ENCODE data around the gene ZCCHC7. TPM values are rescaled to one million over a fixed set of nuclear protein-coding genes. Genes with fewer than 3 reads are reported as not detected.
"Not testable (repeated sequence)": the region's sequence is repeated elsewhere in the genome, so short reads cannot be mapped to it uniquely, and the experiment has no call there.

The ZCCHC7 gene
- total and polyA plus RNA-seq, 5 donors = 4.6 to 17.1 (median 13.8) TPM

GRCh38 chr9:37197158-37198038, 77.0 kb downstream of the ZCCHC7 start:
- intact Hi-C loops (cut with DNase I) = no loop called here

GRCh38 chr9:37198039-37198729, 77.8 kb downstream of the ZCCHC7 start:
- ATAC-seq = no peak
- WGBS = 54% methylated on average over 2 of the region's 2 CpGs
- intact Hi-C loops (cut with DNase I) = no loop called here
- no peak overlapping the region for H3K27ac ChIP-seq (ENCODE audit: low read length)
- DNase-seq = no peak
- H3K4me3 ChIP-seq (ENCODE audit: low read length) = no peak overlapping the region
- no peaks in the 10 kb centered on the region for H3K27me3 ChIP-seq (ENCODE audit: control insufficient read depth, insufficient read depth)
- no peaks in the 10 kb centered on the region for H3K9me3 ChIP-seq (ENCODE audit: control insufficient read depth, low read length)
- H3K4me1 ChIP-seq (ENCODE audit: control insufficient read depth, insufficient read depth, low read length) = no peaks in the 10 kb centered on the region

More at GRCh38 chr9:37197158-37198038, 77.0 kb downstream of the ZCCHC7 start:
- H3K4me1 ChIP-seq (ENCODE audit: control insufficient read depth, insufficient read depth, low read length) = no peaks in the 10 kb centered on the region
- DNase-seq = no peak
- H3K4me3 ChIP-seq (ENCODE audit: low read length) = no peak overlapping the region
- peak; percentile 36 to 65 for ATAC-seq
- WGBS = 29% methylated on average over 4 of the region's 4 CpGs
- H3K27me3 ChIP-seq (ENCODE audit: control insufficient read depth, insufficient read depth) = no peaks in the 10 kb centered on the region
- H3K27ac ChIP-seq (ENCODE audit: low read length) = no peak overlapping the region
- H3K9me3 ChIP-seq (ENCODE audit: control insufficient read depth, low read length) = no peaks in the 10 kb centered on the region

GRCh38 chr9:37198831-37199230, 78.5 kb downstream of the ZCCHC7 start:
- WGBS = 83% methylated on average over 1 of the region's 1 CpG
- intact Hi-C loops (cut with DNase I) = no loop called here
- Histone ChIP-seq H3K4me3 (ENCODE audit: low read length) (no peak overlapping the region), H3K9me3 (ENCODE audit: control insufficient read depth, low read length) (no peaks in the 10 kb centered on the region), H3K27me3 (ENCODE audit: control insufficient read depth, insufficient read depth) (no peaks in the 10 kb centered on the region), H3K4me1 (ENCODE audit: control insufficient read depth, insufficient read depth, low read length) (no peaks in the 10 kb centered on the region), H3K27ac (ENCODE audit: low read length) (no peak overlapping the region)
- no peak for DNase-seq
- no peak for ATAC-seq

GRCh38 chr9:37200433-37201005, 80.1 kb downstream of the ZCCHC7 start:
- Histone ChIP-seq H3K27me3 (ENCODE audit: control insufficient read depth, insufficient read depth) (no peaks in the 10 kb centered on the region), H3K9me3 (ENCODE audit: control insufficient read depth, low read length) (no peaks in the 10 kb centered on the region), H3K4me1 (ENCODE audit: control insufficient read depth, insufficient read depth, low read length) (no peaks in the 10 kb centered on the region), H3K4me3 (ENCODE audit: low read length) (no peak overlapping the region), H3K27ac (ENCODE audit: low read length) (no peak overlapping the region)
- no peak for ATAC-seq
- 97% methylated on average over 1 of the region's 1 CpG for WGBS
- no peak for DNase-seq
- intact Hi-C loops (cut with DNase I) = no loop called here

- ATAC-seq (no peak), DNase-seq (no peak)
- no peaks in the 10 kb centered on the region for H3K9me3 ChIP-seq (ENCODE audit: control insufficient read depth, low read length)
- 98% methylated on average over 1 of the region's 1 CpG for WGBS
- no peak overlapping the region for H3K27ac ChIP-seq (ENCODE audit: low read length)
- intact Hi-C loops (cut with DNase I) = no loop called here
- no peaks in the 10 kb centered on the region for H3K4me1 ChIP-seq (ENCODE audit: control insufficient read depth, insufficient read depth, low read length)
- no peak overlapping the region for H3K4me3 ChIP-seq (ENCODE audit: low read length)
- H3K27me3 ChIP-seq (ENCODE audit: control insufficient read depth, insufficient read depth) = no peaks in the 10 kb centered on the region
Observed at GRCh38 chr9:37201581-37201980, 81.2 kb downstream of the ZCCHC7 start.

GRCh38 chr9:37202091-37202490, 81.7 kb downstream of the ZCCHC7 start:
- Histone ChIP-seq H3K4me3 (ENCODE audit: low read length) (no peak overlapping the region), H3K4me1 (ENCODE audit: control insufficient read depth, insufficient read depth, low read length) (no peaks in the 10 kb centered on the region), H3K27ac (ENCODE audit: low read length) (no peak overlapping the region), H3K9me3 (ENCODE audit: control insufficient read depth, low read length) (no peaks in the 10 kb centered on the region), H3K27me3 (ENCODE audit: control insufficient read depth, insufficient read depth) (no peaks in the 10 kb centered on the region)
- ATAC-seq (no peak), DNase-seq (no peak)
- intact Hi-C loops (cut with DNase I) = no loop called here

GRCh38 chr9:37203456-37203855, 83.1 kb downstream of the ZCCHC7 start:
- ATAC-seq; intact Hi-C loops (cut with DNase I); H3K27me3 ChIP-seq (ENCODE audit: control insufficient read depth, insufficient read depth); DNase-seq; H3K4me3 ChIP-seq (ENCODE audit: low read length); H3K27ac ChIP-seq (ENCODE audit: low read length); H3K9me3 ChIP-seq (ENCODE audit: control insufficient read depth, low read length); H3K4me1 ChIP-seq (ENCODE audit: control insufficient read depth, insufficient read depth, low read length): not testable (repeated sequence)
- WGBS = 99% methylated on average over 4 of the region's 4 CpGs

GRCh38 chr9:37206121-37206620, 85.8 kb downstream of the ZCCHC7 start:
- H3K4me3 ChIP-seq (ENCODE audit: low read length) = no peak overlapping the region
- 95% methylated on average over 10 of the region's 10 CpGs for WGBS
- no peaks in the 10 kb centered on the region for H3K27me3 ChIP-seq (ENCODE audit: control insufficient read depth, insufficient read depth)
- no peaks in the 10 kb centered on the region for H3K9me3 ChIP-seq (ENCODE audit: control insufficient read depth, low read length)
- intact Hi-C loops (cut with DNase I) = no loop called here
- ATAC-seq (no peak), DNase-seq (no peak)
- H3K4me1 ChIP-seq (ENCODE audit: control insufficient read depth, insufficient read depth, low read length) = no peaks in the 10 kb centered on the region
- no peak overlapping the region for H3K27ac ChIP-seq (ENCODE audit: low read length)

GRCh38 chr9:37209431-37210386, 89.3 kb downstream of the ZCCHC7 start:
- 27% methylated on average over 2 of the region's 2 CpGs for WGBS
- Histone ChIP-seq H3K4me3 (ENCODE audit: low read length) (no peak overlapping the region), H3K4me1 (ENCODE audit: control insufficient read depth, insufficient read depth, low read length) (no peaks in the 10 kb centered on the region), H3K27me3 (ENCODE audit: control insufficient read depth, insufficient read depth) (no peaks in the 10 kb centered on the region), H3K9me3 (ENCODE audit: control insufficient read depth, low read length) (no peaks in the 10 kb centered on the region), H3K27ac (ENCODE audit: low read length) (no peak overlapping the region)
- intact Hi-C loops (cut with DNase I) = no loop called here
- peak; percentile 50 to 66 for ATAC-seq
- DNase-seq = no peak

GRCh38 chr9:37210737-37211523, 90.6 kb downstream of the ZCCHC7 start:
- no peak for ATAC-seq
- H3K4me1 ChIP-seq (ENCODE audit: control insufficient read depth, insufficient read depth, low read length) = no peaks in the 10 kb centered on the region
- no peaks in the 10 kb centered on the region for H3K27me3 ChIP-seq (ENCODE audit: control insufficient read depth, insufficient read depth)
- no peak for DNase-seq
- H3K27ac ChIP-seq (ENCODE audit: low read length) = no peak overlapping the region
- 91% methylated on average over 3 of the region's 3 CpGs for WGBS
- no peaks in the 10 kb centered on the region for H3K9me3 ChIP-seq (ENCODE audit: control insufficient read depth, low read length)
- H3K4me3 ChIP-seq (ENCODE audit: low read length) = no peak overlapping the region
- intact Hi-C loops (cut with DNase I) = no loop called here

Measured in right cardiac atrium (tissue), 5 donors.